Embryonic facial prominence (tissue), 1 donor: ENCODE data around the gene PSMA6.

Experiments
- DNase-seq: peaks from one replicate; pipeline ENCODE4 v3.0.0-alpha.2; 2016; ENCODE audit errors: extremely low spot score

PSMA6 gene

GRCh38 chr14:35367056-35367372 lies 74.8 kb downstream of the PSMA6 start:
- no peak for DNase-seq
